Measurements from ENCODE around the gene LAMA2. TPM values are rescaled to one million over a fixed set of nuclear protein-coding genes. Genes with fewer than 3 reads are reported as not detected.

LAMA2 gene
- total and polyA plus RNA-seq, 2 experiments from 2014 or later: 11.1 to 57.5 TPM

DNA sequence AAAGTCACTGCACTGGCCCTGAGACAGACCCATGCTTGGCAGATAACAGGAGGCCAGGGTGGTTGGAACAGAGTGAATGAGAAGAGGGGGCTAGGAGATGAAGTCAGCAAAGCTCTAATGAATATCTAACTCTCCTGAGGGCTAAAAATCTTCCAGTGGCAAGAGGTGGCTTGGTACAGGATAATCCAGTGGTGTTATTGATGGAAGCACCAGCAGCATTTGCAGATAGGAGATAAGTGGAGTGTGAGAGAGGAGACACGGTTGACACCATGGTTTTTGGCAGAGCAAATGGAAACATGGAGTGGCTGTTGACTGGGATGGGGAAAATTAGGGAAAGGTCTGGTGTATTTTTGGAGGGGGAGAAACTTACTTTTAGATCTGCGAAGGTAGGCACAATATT lies 464.0 kb downstream of the LAMA2 start:
- TF ChIP-seq, protein P1, sequence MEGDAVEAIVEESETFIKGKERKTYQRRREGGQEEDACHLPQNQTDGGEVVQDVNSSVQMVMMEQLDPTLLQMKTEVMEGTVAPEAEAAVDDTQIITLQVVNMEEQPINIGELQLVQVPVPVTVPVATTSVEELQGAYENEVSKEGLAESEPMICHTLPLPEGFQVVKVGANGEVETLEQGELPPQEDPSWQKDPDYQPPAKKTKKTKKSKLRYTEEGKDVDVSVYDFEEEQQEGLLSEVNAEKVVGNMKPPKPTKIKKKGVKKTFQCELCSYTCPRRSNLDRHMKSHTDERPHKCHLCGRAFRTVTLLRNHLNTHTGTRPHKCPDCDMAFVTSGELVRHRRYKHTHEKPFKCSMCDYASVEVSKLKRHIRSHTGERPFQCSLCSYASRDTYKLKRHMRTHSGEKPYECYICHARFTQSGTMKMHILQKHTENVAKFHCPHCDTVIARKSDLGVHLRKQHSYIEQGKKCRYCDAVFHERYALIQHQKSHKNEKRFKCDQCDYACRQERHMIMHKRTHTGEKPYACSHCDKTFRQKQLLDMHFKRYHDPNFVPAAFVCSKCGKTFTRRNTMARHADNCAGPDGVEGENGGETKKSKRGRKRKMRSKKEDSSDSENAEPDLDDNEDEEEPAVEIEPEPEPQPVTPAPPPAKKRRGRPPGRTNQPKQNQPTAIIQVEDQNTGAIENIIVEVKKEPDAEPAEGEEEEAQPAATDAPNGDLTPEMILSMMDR (IDR thresholded peaks at IDR 0.05; ENCODE audit: poor library complexity): no peak
- TF ChIP-seq EZH2 (IDR thresholded peaks at IDR 0.05; ENCODE audit: borderline replicate concordance): no peak
- TF ChIP-seq EZH2phosphoT487 (IDR thresholded peaks at IDR 0.05; ENCODE audit: low read depth, severe bottlenecking, unreplicated experiment): no peak
- Histone ChIP-seq H3K4me1 (ENCODE audit: insufficient read depth) (no peaks in the 10 kb centered on the region), H3K36me3 (replicated peaks; ENCODE audit: insufficient read depth, low read depth) (no peaks in the 10 kb centered on the region), H2AFZ (no peak overlapping the region), H3K9me3 (ENCODE audit: low read depth) (no peaks in the 10 kb centered on the region), H4K20me1 (ENCODE audit: insufficient read depth, poor library complexity, severe bottlenecking) (no peaks in the 10 kb centered on the region), H3K79me2 (no peaks in the 10 kb centered on the region), H3K4me2 (no peak overlapping the region), H3K4me3 (no peak overlapping the region), H3K9me2 (replicated peaks; ENCODE audit: insufficient read depth) (no peaks in the 10 kb centered on the region), H3K27me3 (no peaks in the 10 kb centered on the region), H3K27ac (no peak overlapping the region)
- WGBS (ENCODE audit: low lambda C conversion rate, missing lambda C conversion rate): 93% methylated on average over 2 of the region's 2 CpGs
- no peak for DNase-seq (ENCODE audit: low spot score)

- Histone ChIP-seq H4K20me1 (ENCODE audit: insufficient read depth, poor library complexity, severe bottlenecking) (no peaks in the 10 kb centered on the region), H3K36me3 (replicated peaks; ENCODE audit: insufficient read depth, low read depth) (no peaks in the 10 kb centered on the region), H3K27ac (no peak overlapping the region), H3K9me3 (ENCODE audit: low read depth) (no peaks in the 10 kb centered on the region), H3K4me1 (ENCODE audit: insufficient read depth) (no peaks in the 10 kb centered on the region), H3K4me2 (no peak overlapping the region), H2AFZ (no peak overlapping the region), H3K27me3 (no peaks in the 10 kb centered on the region), H3K4me3 (no peak overlapping the region), H3K79me2 (no peaks in the 10 kb centered on the region), H3K9me2 (replicated peaks; ENCODE audit: insufficient read depth) (no peaks in the 10 kb centered on the region)
- no peak for TF ChIP-seq EZH2 (IDR thresholded peaks at IDR 0.05; ENCODE audit: borderline replicate concordance)
- TF ChIP-seq EZH2phosphoT487 (IDR thresholded peaks at IDR 0.05; ENCODE audit: low read depth, severe bottlenecking, unreplicated experiment): no peak
- TF ChIP-seq, protein P1 (IDR thresholded peaks at IDR 0.05; ENCODE audit: poor library complexity): no peak
- 71% methylated on average over 2 of the region's 2 CpGs for WGBS (ENCODE audit: low lambda C conversion rate, missing lambda C conversion rate)
- DNase-seq (ENCODE audit: low spot score): peak; percentile 26
These were observed 467.3 kb downstream of the LAMA2 start for GRCh38 chr6:129350278-129350677.

GRCh38 chr6:129351807-129352206 lies 468.9 kb downstream of the LAMA2 start:
- Histone ChIP-seq H3K4me1 (ENCODE audit: insufficient read depth) (no peaks in the 10 kb centered on the region), H3K27ac (no peak overlapping the region), H2AFZ (no peak overlapping the region), H3K79me2 (no peaks in the 10 kb centered on the region), H3K9me3 (ENCODE audit: low read depth) (no peaks in the 10 kb centered on the region), H3K4me3 (no peak overlapping the region), H3K9me2 (replicated peaks; ENCODE audit: insufficient read depth) (no peaks in the 10 kb centered on the region), H3K4me2 (no peak overlapping the region), H3K36me3 (replicated peaks; ENCODE audit: insufficient read depth, low read depth) (no peaks in the 10 kb centered on the region), H4K20me1 (ENCODE audit: insufficient read depth, poor library complexity, severe bottlenecking) (no peaks in the 10 kb centered on the region), H3K27me3 (no peaks in the 10 kb centered on the region)
- DNase-seq (ENCODE audit: low spot score): no peak
- TF ChIP-seq, protein P1 (IDR thresholded peaks at IDR 0.05; ENCODE audit: poor library complexity): no peak
- TF ChIP-seq EZH2phosphoT487 (IDR thresholded peaks at IDR 0.05; ENCODE audit: low read depth, severe bottlenecking, unreplicated experiment) (no peak), EZH2 (IDR thresholded peaks at IDR 0.05; ENCODE audit: borderline replicate concordance) (no peak)
- 65% methylated on average over 1 of the region's 1 CpG for WGBS (ENCODE audit: low lambda C conversion rate, missing lambda C conversion rate)

GRCh38 chr6:129353067-129353466 lies 470.1 kb downstream of the LAMA2 start:
- no peak overlapping the region for H3K27ac ChIP-seq
- no peaks in the 10 kb centered on the region for H3K79me2 ChIP-seq
- TF ChIP-seq EZH2phosphoT487 (IDR thresholded peaks at IDR 0.05; ENCODE audit: low read depth, severe bottlenecking, unreplicated experiment) (no peak), EZH2 (IDR thresholded peaks at IDR 0.05; ENCODE audit: borderline replicate concordance) (no peak)
- TF ChIP-seq, protein P1 (IDR thresholded peaks at IDR 0.05; ENCODE audit: poor library complexity): no peak
- H3K27me3 ChIP-seq: no peaks in the 10 kb centered on the region
- H3K4me2 ChIP-seq: no peak overlapping the region
- no peaks in the 10 kb centered on the region for H3K4me1 ChIP-seq (ENCODE audit: insufficient read depth)
- H4K20me1 ChIP-seq (ENCODE audit: insufficient read depth, poor library complexity, severe bottlenecking): no peaks in the 10 kb centered on the region
- H2AFZ ChIP-seq: no peak overlapping the region
- H3K9me3 ChIP-seq (ENCODE audit: low read depth): no peaks in the 10 kb centered on the region
- DNase-seq (ENCODE audit: low spot score): no peak
- no peaks in the 10 kb centered on the region for H3K9me2 ChIP-seq (replicated peaks; ENCODE audit: insufficient read depth)
- 84% methylated on average over 9 of the region's 9 CpGs for WGBS (ENCODE audit: low lambda C conversion rate, missing lambda C conversion rate)
- H3K4me3 ChIP-seq: no peak overlapping the region
- no peaks in the 10 kb centered on the region for H3K36me3 ChIP-seq (replicated peaks; ENCODE audit: insufficient read depth, low read depth)
